ENCODE measurements around the gene CNBP. TPM values are rescaled to one million over a fixed set of nuclear protein-coding genes. Genes with fewer than 3 reads are reported as not detected.
"Not testable (repeated sequence)": the region's sequence is repeated elsewhere in the genome, so short reads cannot be mapped to it uniquely, and the experiment has no call there.

The CNBP gene
- total RNA-seq, 1 donor from 2014 or later: 217 TPM

DNA sequence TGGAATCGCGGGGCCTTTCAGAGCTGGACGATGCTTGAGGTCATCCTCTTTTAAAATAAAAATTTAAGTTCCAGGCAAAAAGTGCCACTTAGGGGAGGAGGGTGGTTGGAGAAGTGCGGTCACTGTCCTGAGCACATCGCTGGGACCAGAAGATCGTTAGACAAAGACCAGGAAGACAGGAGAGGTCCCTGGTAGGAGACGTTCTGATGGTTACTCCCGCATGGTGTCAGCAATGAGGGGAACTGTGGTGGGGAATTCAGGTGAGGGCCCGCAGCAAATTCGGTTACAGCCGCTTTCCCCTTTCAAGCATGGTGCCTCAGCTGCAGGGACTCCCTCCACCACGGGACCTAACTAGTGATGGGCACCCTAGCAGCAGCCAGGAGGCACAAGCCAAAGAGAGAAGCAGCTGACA is 21.8 kb downstream of the CNBP start:
- DNase-seq (ENCODE audit: low spot score in 2 of 2, unreplicated experiment in 2 of 2): no peak

DNA sequence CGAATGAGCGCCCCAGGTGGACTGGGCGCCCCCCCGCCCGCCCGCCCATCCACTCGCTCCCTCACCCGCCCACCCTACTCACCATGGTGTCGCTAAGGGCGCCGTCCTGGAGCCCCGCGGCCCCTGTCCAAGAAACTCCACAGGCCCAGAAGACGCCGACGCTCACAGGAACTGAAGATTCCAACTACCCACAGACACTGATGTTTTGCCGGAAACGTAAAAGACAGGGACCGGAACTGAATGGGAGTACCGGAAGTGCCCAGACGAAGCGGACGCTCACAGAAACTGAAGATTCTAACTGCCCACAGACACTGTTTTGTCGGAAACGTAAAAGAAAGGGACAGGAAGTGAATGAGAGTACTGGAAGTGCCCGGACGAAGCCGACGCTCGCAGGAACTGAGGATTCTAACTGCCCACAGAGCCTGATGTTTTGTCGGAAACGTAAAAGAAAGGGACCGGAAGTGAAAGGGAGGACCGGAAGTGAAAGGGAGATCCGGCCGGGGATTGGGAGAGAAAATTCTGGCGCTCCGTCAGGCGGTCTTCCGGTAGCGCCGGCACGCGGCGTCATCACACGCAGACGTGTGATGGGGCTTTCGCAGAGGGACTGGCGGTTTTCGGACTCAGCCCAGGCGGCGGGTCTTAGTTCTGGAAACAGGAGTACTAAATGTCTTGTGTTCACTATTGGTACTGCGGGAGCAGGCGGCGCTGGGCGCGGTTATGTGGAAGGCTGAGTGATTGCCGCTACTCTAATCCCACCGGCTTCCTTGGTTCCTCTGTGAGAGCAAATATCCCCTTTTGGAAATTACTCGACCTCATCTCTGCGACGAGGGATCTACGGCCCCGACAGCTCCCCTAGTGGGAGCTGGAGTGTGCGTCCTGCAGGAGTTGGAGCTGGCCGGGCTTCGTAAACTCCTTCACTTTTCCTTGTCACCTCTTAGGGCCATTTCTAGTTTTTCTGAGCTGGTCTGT is 22.5 kb downstream of the CNBP start, which contains the start of gene ISY1:
Gene ISY1 (minus strand): TSS at position 173 of the 969 bp plus-strand sequence. CDS start 88 bp downstream, at position 85.
- Mint-ChIP-seq H3K4me1 (peaks cover 27% of the 10 kb centered on the region), H3K4me3 (peak within 1 kb of the TSS; percentile 85), H3K9me3 (no peaks in the 10 kb centered on the region), H3K27ac (peak within 1 kb of the TSS; percentile 100), H3K27me3 (ENCODE audit: low read depth) (no peaks in the 10 kb centered on the region), H3K36me3 (peaks cover 6% of the 10 kb centered on the region)
- TF ChIP-seq, protein P1, sequence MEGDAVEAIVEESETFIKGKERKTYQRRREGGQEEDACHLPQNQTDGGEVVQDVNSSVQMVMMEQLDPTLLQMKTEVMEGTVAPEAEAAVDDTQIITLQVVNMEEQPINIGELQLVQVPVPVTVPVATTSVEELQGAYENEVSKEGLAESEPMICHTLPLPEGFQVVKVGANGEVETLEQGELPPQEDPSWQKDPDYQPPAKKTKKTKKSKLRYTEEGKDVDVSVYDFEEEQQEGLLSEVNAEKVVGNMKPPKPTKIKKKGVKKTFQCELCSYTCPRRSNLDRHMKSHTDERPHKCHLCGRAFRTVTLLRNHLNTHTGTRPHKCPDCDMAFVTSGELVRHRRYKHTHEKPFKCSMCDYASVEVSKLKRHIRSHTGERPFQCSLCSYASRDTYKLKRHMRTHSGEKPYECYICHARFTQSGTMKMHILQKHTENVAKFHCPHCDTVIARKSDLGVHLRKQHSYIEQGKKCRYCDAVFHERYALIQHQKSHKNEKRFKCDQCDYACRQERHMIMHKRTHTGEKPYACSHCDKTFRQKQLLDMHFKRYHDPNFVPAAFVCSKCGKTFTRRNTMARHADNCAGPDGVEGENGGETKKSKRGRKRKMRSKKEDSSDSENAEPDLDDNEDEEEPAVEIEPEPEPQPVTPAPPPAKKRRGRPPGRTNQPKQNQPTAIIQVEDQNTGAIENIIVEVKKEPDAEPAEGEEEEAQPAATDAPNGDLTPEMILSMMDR (IDR thresholded peaks at IDR 0.05; ENCODE audit: unreplicated experiment): peak; percentile 80
- DNase-seq (ENCODE audit: low spot score in 2 of 2, unreplicated experiment in 2 of 2): peak; percentile 75 to 87

More for the DNA sequence above, 21.8 kb downstream of the CNBP start:
- Mint-ChIP-seq H3K4me1 (peaks cover 27% of the 10 kb centered on the region), H3K4me3 (peak overlapping the region; percentile 85), H3K9me3 (no peaks in the 10 kb centered on the region), H3K27me3 (ENCODE audit: low read depth) (no peaks in the 10 kb centered on the region), H3K27ac (peak overlapping the region; percentile 100), H3K36me3 (peaks cover 7% of the 10 kb centered on the region)
- TF ChIP-seq, protein P1 (IDR thresholded peaks at IDR 0.05; ENCODE audit: unreplicated experiment): no peak

DNA sequence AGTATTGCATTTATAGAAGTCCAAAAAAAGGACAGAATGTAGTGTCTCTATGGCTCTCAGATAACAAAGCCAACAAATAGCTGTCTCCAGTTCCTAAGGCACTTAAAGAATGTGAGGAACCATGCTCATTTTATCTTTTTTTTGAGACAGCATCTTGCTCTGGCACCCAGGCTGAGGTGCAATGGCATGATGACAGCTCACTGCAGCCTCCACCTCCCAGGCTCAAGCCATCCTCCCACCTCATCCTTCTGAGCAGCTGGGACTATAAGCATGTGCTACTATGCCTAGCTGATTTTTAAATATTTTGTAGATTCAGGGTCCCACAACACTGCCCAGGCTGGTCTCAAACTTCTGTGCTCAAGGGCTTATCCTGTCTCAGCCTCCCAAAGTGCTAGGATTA is 38.9 kb downstream of the CNBP start:
- Mint-ChIP-seq H3K4me3 (no peak overlapping the region), H3K36me3 (peaks cover 20% of the 10 kb centered on the region), H3K27ac (no peak overlapping the region), H3K9me3 (no peaks in the 10 kb centered on the region), H3K27me3 (ENCODE audit: low read depth) (no peaks in the 10 kb centered on the region), H3K4me1 (no peaks in the 10 kb centered on the region)
- no peak for DNase-seq (ENCODE audit: low spot score in 2 of 2, unreplicated experiment in 2 of 2)
- TF ChIP-seq, protein P1 (IDR thresholded peaks at IDR 0.05; ENCODE audit: unreplicated experiment): no peak

DNA sequence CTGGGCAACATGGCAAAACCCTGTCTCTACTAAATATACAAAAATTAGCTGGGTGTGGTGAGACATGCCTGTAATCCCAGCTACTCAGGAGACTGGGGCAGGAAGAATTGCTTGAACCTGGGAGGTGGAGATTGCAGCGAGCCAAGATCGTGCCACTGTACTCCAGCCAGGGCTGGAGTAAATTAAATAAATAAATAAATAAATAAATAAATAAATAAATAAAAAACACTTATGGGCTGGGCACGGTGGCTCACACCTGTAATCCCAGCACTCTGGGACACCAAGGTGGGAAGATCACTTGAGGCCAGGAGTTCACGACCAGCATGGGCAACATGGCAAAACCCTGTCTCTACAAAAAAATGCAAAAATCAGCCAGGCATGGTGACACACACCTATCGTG is 42.7 kb downstream of the CNBP start:
- not testable (repeated sequence) for DNase-seq (ENCODE audit: low spot score in 2 of 2, unreplicated experiment in 2 of 2); H3K4me3 Mint-ChIP-seq; H3K4me1 Mint-ChIP-seq; H3K27ac Mint-ChIP-seq; H3K27me3 Mint-ChIP-seq (ENCODE audit: low read depth); H3K9me3 Mint-ChIP-seq
- peaks cover 13% of the 10 kb centered on the region for H3K36me3 Mint-ChIP-seq

DNA sequence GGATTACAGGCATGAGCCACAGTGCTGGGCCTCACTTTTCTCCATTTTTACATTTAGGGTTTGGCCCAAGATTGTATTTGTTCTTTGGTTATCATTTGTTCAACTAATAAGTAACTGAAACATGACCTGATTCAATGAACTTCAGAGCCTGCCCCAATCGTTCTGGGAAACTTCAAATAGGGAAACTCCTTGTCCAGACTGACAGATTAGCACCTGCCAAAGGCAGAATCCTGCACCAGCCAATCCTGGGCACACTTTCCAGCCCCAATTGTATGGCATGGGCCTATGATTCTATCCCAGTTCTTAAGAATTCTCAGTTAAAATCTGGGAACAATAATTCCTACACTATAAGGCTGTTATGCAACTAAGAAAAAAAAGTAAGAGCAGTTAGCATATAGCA is 43.8 kb downstream of the CNBP start:
- Mint-ChIP-seq H3K27ac (no peak overlapping the region), H3K27me3 (ENCODE audit: low read depth) (no peaks in the 10 kb centered on the region), H3K9me3 (no peaks in the 10 kb centered on the region), H3K36me3 (peaks cover 7% of the 10 kb centered on the region), H3K4me3 (no peak overlapping the region), H3K4me1 (no peaks in the 10 kb centered on the region)
- DNase-seq (ENCODE audit: low spot score in 2 of 2, unreplicated experiment in 2 of 2): no peak
- TF ChIP-seq, protein P1 (IDR thresholded peaks at IDR 0.05; ENCODE audit: unreplicated experiment): no peak

DNA sequence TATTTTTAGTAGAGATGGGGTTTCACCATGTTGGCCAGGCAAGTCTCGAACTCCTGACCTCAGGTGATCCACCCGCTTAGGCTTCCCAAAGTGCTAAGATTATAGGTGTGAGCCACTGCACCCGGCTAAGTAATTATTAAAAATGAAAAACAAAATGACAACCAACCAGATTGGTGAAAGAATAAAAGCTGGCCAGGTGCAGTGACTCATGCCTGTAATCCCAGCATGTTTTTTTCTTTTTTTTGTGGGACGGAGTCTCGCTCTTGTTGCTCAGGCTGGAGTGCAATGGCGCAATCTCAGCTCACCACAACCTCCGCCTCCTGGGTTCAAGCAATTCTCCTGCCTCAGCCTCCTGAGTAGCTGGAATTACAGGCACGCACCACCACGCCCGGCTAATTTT is 47.4 kb downstream of the CNBP start:
- H3K36me3 Mint-ChIP-seq: peaks cover 28% of the 10 kb centered on the region
- not testable (repeated sequence) for H3K27ac Mint-ChIP-seq; H3K4me3 Mint-ChIP-seq; H3K9me3 Mint-ChIP-seq; DNase-seq (ENCODE audit: low spot score in 2 of 2, unreplicated experiment in 2 of 2); H3K27me3 Mint-ChIP-seq (ENCODE audit: low read depth); H3K4me1 Mint-ChIP-seq

Data from mesothelial cell of epicardium (in vitro differentiated cells).